CD4-positive, alpha-beta T cell treated with Interleukin-21 for 1 hour (primary cell): ENCODE data around the gene FNDC11.
"Not testable (repeated sequence)": the region's sequence is repeated elsewhere in the genome, so short reads cannot be mapped to it uniquely, and the experiment has no call there.

Experiments used
- DNase-seq: peaks from one replicate; pipeline ENCODE4 v3.0.0-alpha.2; 2020

The FNDC11 gene

GRCh38 chr20:63553933-63554290, at the start of gene FNDC11:
FNDC11 (plus strand) TSS chr20:63554159; CDS start chr20:63555664, 1,505 bp downstream.
- peak; percentile 66 for DNase-seq

- DNase-seq = no peak
Measured at GRCh38 chr20:63504642-63505041, 49.3 kb upstream of the FNDC11 start.

GRCh38 chr20:63505281-63505680, 48.7 kb upstream of the FNDC11 start:
- DNase-seq = no peak

GRCh38 chr20:63505723-63506122, 48.2 kb upstream of the FNDC11 start:
- DNase-seq = no peak

- no peak for DNase-seq
Measured at GRCh38 chr20:63507083-63507743, 46.7 kb upstream of the FNDC11 start.

- no peak for DNase-seq
Measured at GRCh38 chr20:63508072-63508768, 45.7 kb upstream of the FNDC11 start.

GRCh38 chr20:63509088-63509564, 44.8 kb upstream of the FNDC11 start:
- DNase-seq = no peak

- no peak for DNase-seq
Measured at GRCh38 chr20:63513207-63513606, 40.8 kb upstream of the FNDC11 start.

- DNase-seq = not testable (repeated sequence)
Measured at GRCh38 chr20:63514520-63514919, 39.4 kb upstream of the FNDC11 start.

- no peak for DNase-seq
Measured at GRCh38 chr20:63517376-63518309, 36.3 kb upstream of the FNDC11 start.

- no peak for DNase-seq
Measured at GRCh38 chr20:63518351-63518861, 35.6 kb upstream of the FNDC11 start.

- no peak for DNase-seq
Measured at GRCh38 chr20:63518946-63519667, 34.9 kb upstream of the FNDC11 start.

GRCh38 chr20:63519668-63520503, 34.1 kb upstream of the FNDC11 start:
- DNase-seq = peak; percentile 77

GRCh38 chr20:63520504-63520933, 33.4 kb upstream of the FNDC11 start, which contains the start of gene PPDPF:
PPDPF (plus strand) TSS chr20:63520765; CDS start chr20:63521309, 544 bp downstream.
- peak; percentile 85 for DNase-seq

- peak; percentile 68 for DNase-seq
Measured at GRCh38 chr20:63520934-63521601, 32.9 kb upstream of the FNDC11 start.

GRCh38 chr20:63521602-63522001, 32.4 kb upstream of the FNDC11 start:
- DNase-seq = no peak

GRCh38 chr20:63522091-63522868, 31.7 kb upstream of the FNDC11 start:
- no peak for DNase-seq

- no peak for DNase-seq
Measured at GRCh38 chr20:63522981-63523611, 30.9 kb upstream of the FNDC11 start.

- DNase-seq = no peak
Measured at GRCh38 chr20:63525185-63525584, 28.8 kb upstream of the FNDC11 start.
